Esophagus squamous epithelium (tissue), 5 donors: Measurements from ENCODE around the gene NLK. TPM values are rescaled to one million over a fixed set of nuclear protein-coding genes. Genes with fewer than 3 reads are reported as not detected.

Source experiments
- DNase-seq: peaks from one replicate; lab custom pipeline; 2025; lab: John Stamatoyannopoulos, UW
- H3K27ac ChIP-seq, 4 donors: fragments of 200-600 bp; sonication (generic); one replicate each; pipeline ENCODE4 v1.5.1; 2016 to 2019; ENCODE audit warnings: mild to moderate bottlenecking in 1 of 4
- H3K27me3 ChIP-seq, 4 donors: fragments of 200-600 bp; sonication (generic); 1 replicate in 3 of 4; 2 replicates in 1 of 4; pipeline versions ENCODE4 v1.5.1 to v1.6.0; 2017 to 2021; ENCODE audit warnings: antibody characterized with exemption in 1 of 4
- H3K36me3 ChIP-seq, 3 donors: fragments of 200-600 bp; sonication (generic); one replicate each; pipeline ENCODE4 v1.5.1; 2016 to 2019
- H3K4me1 ChIP-seq, 3 donors: fragments of 200-600 bp; sonication (generic); one replicate each; pipeline ENCODE4 v1.5.1; 2017 to 2019
- H3K4me3 ChIP-seq, 4 donors: fragments of 200-600 bp; sonication (generic); 1 replicate in 3 of 4; 2 replicates in 1 of 4; pipeline ENCODE4 v1.5.1; 2016 to 2019; ENCODE audit warnings: mild to moderate bottlenecking in 2 of 4, moderate library complexity in 1 of 4
- H3K9me3 ChIP-seq, 3 donors: fragments of 200-600 bp; sonication (generic); one replicate each; pipeline ENCODE4 v1.5.1; 2016 to 2019
- POLR2A ChIP-seq, 4 donors: fragments of 450-650 bp; IDR thresholded peaks; one replicate each; pipeline ENCODE4 v1.6.1; 2017; ENCODE audit warnings: antibody characterized with exemption in 4 of 4, mild to moderate bottlenecking in 4 of 4, moderate library complexity in 3 of 4
- WGBS, 2 donors: methylation state at CpG; one replicate each; pipeline ENCODE4 v1.1.5; 2018; 5-methylcytosine and 5-hydroxymethylcytosine counted together
- intact Hi-C: fragments of 100-400 bp; cut with DNase I; formaldehyde crosslinking; loops from one replicate; pipeline ENCODE4 v1.15.0; 2022
- total RNA-seq, 4 donors: library from RNA; depleted of rRNA; stranded (reverse); fragments of >200 nt; gene quantifications; one replicate each; pipeline ENCODE4 v1.1.0, GENCODE V29; 2016
- TF ChIP-seq, protein P1 (sequence below), 6 experiments: fragments of 450-650 bp in 4 of 6; fragments of 200-600 bp in 2 of 6; sonication (generic) in 2 of 6; IDR thresholded peaks; one replicate each; pipeline ENCODE4 v1.5.1; 2016 to 2019; ENCODE audit warnings: antibody characterized with exemption in 6 of 6, mild to moderate bottlenecking in 4 of 6, moderate library complexity in 4 of 6
- donor health status: DM: yes; HTN: yes; CAD: no.

NLK gene
- total RNA-seq, 4 donors from 2014 or later, result 7.5 to 14.0 (median 11.4) TPM

GRCh38 chr17:28047806-28048205 is 5.3 kb downstream of the NLK start:
- Histone ChIP-seq H3K9me3 (no peaks in the 10 kb centered on the region), H3K4me3 (no peak overlapping the region), H3K4me1 (peaks cover 4 to 31% (median 5%) of the 10 kb centered on the region in 3 donors), H3K36me3 (no peaks in the 10 kb centered on the region), H3K27me3 (no peaks in the 10 kb centered on the region), H3K27ac (no peak overlapping the region)
- TF ChIP-seq, protein P1, sequence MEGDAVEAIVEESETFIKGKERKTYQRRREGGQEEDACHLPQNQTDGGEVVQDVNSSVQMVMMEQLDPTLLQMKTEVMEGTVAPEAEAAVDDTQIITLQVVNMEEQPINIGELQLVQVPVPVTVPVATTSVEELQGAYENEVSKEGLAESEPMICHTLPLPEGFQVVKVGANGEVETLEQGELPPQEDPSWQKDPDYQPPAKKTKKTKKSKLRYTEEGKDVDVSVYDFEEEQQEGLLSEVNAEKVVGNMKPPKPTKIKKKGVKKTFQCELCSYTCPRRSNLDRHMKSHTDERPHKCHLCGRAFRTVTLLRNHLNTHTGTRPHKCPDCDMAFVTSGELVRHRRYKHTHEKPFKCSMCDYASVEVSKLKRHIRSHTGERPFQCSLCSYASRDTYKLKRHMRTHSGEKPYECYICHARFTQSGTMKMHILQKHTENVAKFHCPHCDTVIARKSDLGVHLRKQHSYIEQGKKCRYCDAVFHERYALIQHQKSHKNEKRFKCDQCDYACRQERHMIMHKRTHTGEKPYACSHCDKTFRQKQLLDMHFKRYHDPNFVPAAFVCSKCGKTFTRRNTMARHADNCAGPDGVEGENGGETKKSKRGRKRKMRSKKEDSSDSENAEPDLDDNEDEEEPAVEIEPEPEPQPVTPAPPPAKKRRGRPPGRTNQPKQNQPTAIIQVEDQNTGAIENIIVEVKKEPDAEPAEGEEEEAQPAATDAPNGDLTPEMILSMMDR (IDR thresholded peaks at IDR 0.05), result no peak
- 40 to 47% methylated on average over 4 of the region's 4 CpGs for WGBS, 2 donors
- intact Hi-C loops, result no loop called here
- DNase-seq, result no peak

GRCh38 chr17:28049071-28049470 is 6.6 kb downstream of the NLK start:
- intact Hi-C loops, result no loop called here
- Histone ChIP-seq H3K4me3 (no peak overlapping the region), H3K9me3 (no peaks in the 10 kb centered on the region), H3K4me1 (peaks cover 3 to 25% (median 5%) of the 10 kb centered on the region in 3 donors), H3K36me3 (no peaks in the 10 kb centered on the region), H3K27me3 (no peaks in the 10 kb centered on the region), H3K27ac (no peak overlapping the region)
- no peak for DNase-seq
- TF ChIP-seq, protein P1 (IDR thresholded peaks at IDR 0.05), result no peak
- TF ChIP-seq POLR2A (IDR thresholded peaks at IDR 0.05), result no peak
- WGBS, 2 donors, result 86 to 93% methylated on average over 1 of the region's 1 CpG

- peaks cover 5 to 24% (median 13%) of the 10 kb centered on the region in 3 donors for H3K4me1 ChIP-seq
- intact Hi-C loops, result no loop called here
- H3K4me3 ChIP-seq, result no peak overlapping the region
- WGBS, 2 donors, result 78 to 80% methylated on average over 3 of the region's 3 CpGs
- no peaks in the 10 kb centered on the region for H3K9me3 ChIP-seq
- H3K36me3 ChIP-seq, result no peaks in the 10 kb centered on the region
- H3K27me3 ChIP-seq, result no peaks in the 10 kb centered on the region
- no peak for DNase-seq
- TF ChIP-seq, protein P1 (IDR thresholded peaks at IDR 0.05), result no peak
- no peak for TF ChIP-seq POLR2A (IDR thresholded peaks at IDR 0.05)
- H3K27ac ChIP-seq, result no peak overlapping the region
Measured at GRCh38 chr17:28053044-28053670, 10.7 kb downstream of the NLK start.

DNA sequence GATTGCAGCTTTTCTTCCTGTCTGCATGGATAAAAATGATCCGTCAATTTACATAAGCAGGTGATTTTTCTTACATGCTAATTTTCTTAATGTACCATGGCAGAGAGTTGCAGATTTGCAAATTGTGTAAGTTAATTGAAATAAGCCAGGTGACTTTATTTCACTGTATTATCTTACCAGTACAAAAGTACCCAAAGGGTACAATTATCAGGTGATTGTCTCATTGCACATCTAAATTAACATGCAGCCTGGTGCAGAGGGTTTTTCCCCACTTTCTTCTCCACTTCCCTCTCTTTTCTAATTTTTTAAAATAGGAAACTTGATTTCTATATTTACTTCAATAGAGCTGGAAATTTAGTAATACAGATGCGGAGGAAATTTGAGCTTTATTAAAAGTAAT is 11.2 kb downstream of the NLK start:
- TF ChIP-seq, protein P1 (IDR thresholded peaks at IDR 0.05), result no peak
- TF ChIP-seq POLR2A (IDR thresholded peaks at IDR 0.05), result no peak
- Histone ChIP-seq H3K36me3 (no peaks in the 10 kb centered on the region), H3K27me3 (no peaks in the 10 kb centered on the region), H3K27ac (no peak overlapping the region), H3K4me1 (peaks cover 5 to 24% (median 13%) of the 10 kb centered on the region in 3 donors), H3K9me3 (no peaks in the 10 kb centered on the region), H3K4me3 (no peak overlapping the region)
- DNase-seq, result no peak
- 81 to 82% methylated on average over 2 of the region's 2 CpGs for WGBS, 2 donors
- intact Hi-C loops, result no loop called here

GRCh38 chr17:28055546-28056275 is 13.2 kb downstream of the NLK start:
- Histone ChIP-seq H3K27me3 (no peaks in the 10 kb centered on the region), H3K9me3 (no peaks in the 10 kb centered on the region), H3K4me1 (peaks cover 5 to 24% (median 13%) of the 10 kb centered on the region in 3 donors), H3K4me3 (no peak overlapping the region), H3K36me3 (no peaks in the 10 kb centered on the region), H3K27ac (no peak overlapping the region)
- intact Hi-C loops, result no loop called here
- DNase-seq, result no peak
- 50 to 73% methylated on average over 2 of the region's 2 CpGs for WGBS, 2 donors
- TF ChIP-seq POLR2A (IDR thresholded peaks at IDR 0.05), result no peak
- TF ChIP-seq, protein P1 (IDR thresholded peaks at IDR 0.05), result no peak
